HG03520 (cell line): ENCODE results near the gene ST8SIA5.
A peak's percentile ranks its signal among the peaks of the same experiment; 100 is the strongest.
"Not testable (repeated sequence)": the region's sequence is repeated elsewhere in the genome, so short reads cannot be mapped to it uniquely, and the experiment has no call there.

Experiments used
- ATAC-seq: cut with Tn5 transposase; IDR thresholded peaks from one replicate; pipeline ENCODE4 v1.9.1; 2021; ENCODE audit warnings: mild to moderate bottlenecking, moderate library complexity; ENCODE audit not compliant: unreplicated experiment

The ST8SIA5 gene, protein sequence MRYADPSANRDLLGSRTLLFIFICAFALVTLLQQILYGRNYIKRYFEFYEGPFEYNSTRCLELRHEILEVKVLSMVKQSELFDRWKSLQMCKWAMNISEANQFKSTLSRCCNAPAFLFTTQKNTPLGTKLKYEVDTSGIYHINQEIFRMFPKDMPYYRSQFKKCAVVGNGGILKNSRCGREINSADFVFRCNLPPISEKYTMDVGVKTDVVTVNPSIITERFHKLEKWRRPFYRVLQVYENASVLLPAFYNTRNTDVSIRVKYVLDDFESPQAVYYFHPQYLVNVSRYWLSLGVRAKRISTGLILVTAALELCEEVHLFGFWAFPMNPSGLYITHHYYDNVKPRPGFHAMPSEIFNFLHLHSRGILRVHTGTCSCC

DNA sequence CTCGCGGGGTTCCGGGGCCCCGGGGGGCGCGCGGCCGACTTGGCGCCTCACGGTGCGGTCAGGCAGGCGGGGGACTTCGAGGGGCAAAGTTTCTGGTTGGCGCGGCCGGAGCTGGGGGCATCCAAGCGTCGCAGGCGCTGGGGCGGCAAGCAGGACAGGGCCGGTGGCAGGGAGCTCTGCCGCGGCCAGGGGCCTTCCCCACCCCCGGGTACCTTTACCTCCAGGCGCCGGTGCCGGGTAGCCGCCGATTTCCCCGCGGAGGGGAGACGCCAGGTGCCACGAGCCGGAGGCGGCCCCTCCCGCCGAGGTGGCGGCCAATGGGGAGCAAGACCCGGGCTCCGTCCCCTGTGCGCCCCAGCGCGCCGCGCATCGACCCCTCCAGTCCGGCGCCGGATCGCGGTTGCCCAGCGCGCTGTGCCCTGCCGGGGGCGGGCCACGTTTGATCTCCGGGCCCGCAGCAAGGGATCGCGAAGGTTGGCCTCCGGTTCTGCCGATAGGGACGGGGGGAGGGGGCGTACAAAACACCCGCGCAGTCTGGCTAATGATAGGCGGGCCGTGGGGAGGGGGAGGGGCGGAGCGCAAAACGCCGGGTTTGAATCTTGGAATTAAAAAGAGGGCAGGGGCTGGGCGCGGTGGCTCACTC lies at the start of gene ST8SIA5:
ST8SIA5 (minus strand) TSS at position 495 of the 643 bp plus-strand sequence. CDS start 545 bp downstream, outside the sequence.
- no peak for ATAC-seq

DNA sequence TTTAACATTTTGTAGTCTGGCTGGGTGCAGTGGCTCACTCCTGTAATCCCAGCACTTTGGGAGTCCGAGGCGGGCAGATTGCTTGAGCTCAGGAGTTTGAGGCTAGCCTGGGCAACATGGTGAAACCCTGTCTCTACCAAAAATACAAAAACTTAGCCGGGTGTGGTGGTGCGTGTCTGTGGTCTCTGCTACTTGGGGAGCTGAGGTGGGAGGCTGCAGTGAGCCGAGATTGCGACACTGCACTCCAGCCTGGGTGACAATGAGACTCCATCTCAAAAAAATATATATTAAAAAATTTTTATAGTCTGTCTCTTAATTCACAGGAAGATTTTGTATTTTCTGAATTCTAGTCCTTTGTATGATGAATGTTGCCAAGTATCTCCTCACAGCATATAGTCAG lies 39.1 kb upstream of the ST8SIA5 start:
- not testable (repeated sequence) for ATAC-seq

DNA sequence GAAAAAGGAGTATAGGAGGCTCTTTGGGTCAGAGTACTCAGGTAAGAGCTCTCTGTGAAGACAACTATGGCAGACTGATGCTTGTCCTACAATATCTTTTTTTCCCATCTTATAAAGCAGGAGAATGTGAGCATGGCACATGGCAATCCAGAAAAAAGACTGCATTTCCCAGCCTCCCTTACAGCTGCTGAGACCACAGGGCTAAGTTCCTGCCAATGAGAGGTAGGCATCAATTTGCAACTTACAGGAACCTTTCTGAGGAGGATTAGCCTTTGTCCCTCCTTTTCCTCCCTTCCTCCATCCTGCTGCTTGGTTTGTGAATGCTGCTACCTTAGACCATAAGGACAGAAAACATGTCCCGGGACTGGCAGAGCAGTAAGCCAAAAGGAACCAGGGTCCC lies 37.8 kb upstream of the ST8SIA5 start:
- ATAC-seq, result no peak

DNA sequence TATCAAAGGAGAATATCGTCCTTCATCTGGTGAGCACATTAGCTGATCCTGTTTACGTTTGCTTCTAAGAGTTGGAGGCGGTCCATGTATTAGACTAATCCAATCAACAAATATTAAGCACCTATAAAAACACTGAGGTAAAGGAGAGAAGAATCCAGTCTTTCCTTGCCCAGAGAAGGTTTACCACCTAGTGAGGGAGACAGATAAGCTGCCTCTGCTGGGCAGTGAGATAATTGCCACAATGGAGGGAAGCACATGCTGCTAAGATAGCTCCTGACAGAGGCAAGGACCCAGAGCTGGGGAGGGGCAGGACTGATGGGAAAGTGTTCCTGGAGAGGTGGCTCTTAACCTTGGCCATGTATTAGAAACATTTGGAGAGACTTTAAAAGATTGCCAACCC lies 36.7 kb upstream of the ST8SIA5 start:
- no peak for ATAC-seq

DNA sequence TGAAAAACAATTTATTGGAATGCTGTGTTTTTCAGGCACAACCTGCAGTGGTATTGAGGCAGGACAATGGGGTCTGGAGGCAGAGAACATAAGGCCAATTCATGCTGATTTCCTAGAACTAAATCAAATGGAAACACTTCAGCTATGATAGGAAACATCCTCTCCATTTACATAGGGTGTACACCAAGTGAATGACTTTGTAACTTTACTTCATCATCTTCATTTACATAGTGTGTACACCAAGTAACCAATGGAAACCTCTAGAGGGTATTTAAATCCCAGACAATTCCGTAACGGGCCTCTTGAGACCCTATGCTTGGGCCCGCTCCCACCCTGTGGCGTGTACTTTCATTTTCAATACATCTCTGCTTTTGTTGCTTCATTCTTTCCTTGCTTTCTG lies 32.2 kb upstream of the ST8SIA5 start:
- ATAC-seq, result no peak

DNA sequence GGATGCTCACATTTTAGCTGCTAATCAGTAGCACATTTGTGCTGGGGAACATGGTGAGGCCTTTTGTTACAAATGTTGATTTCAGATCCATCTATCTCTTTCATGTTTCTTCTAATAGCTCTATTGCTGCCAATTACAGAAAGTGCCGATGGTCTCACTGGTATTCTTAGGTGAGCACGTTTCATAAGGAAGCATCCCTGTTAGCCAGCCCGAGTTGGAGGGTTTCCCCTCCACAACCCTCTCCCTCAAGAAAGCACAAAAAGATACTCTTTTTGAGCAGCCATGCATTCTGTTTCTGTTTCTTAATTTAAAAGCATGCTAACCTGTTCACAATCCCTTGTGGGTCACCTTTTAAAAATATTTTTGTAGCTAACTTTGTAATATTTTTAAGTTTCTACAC lies 30.8 kb upstream of the ST8SIA5 start:
- no peak for ATAC-seq

DNA sequence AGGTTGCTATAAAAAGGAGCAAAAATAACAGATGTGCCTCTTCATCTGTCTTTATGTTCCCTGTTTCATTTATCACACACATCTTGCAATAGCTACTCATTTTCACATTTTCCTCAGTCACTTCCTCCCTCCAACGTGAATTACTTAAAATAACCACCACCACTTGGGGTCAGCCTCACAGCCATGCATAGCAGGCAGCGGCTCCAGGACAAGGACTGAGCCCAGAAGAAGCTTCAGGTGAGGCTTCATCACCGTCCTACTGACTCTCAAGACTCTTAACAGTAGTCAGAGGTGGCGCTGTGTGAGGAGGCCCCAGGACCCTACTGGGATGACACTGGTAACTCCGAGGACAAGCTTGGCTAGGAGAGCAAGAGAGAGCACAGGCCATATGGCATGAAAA lies 15.5 kb upstream of the ST8SIA5 start:
- no peak for ATAC-seq

DNA sequence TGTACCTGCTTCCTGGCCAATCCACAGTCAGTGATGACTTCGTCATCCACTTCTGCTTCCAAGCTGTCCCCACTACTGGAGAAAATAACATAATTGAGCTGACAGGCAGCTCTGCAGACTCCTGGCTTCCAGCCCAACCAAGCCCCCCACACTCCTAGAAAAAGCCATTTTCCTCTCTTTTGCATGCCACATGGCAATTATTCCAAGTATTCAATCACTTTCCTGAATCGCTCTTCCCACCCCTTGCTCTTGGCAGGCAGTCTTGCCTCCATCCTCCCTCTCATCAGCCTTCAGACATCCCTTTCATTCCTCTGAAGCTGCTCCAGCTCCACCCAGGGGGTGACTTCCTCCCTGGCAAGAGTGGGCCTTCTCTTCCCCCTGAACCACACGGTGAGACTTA lies 14.3 kb upstream of the ST8SIA5 start:
- ATAC-seq, result no peak

DNA sequence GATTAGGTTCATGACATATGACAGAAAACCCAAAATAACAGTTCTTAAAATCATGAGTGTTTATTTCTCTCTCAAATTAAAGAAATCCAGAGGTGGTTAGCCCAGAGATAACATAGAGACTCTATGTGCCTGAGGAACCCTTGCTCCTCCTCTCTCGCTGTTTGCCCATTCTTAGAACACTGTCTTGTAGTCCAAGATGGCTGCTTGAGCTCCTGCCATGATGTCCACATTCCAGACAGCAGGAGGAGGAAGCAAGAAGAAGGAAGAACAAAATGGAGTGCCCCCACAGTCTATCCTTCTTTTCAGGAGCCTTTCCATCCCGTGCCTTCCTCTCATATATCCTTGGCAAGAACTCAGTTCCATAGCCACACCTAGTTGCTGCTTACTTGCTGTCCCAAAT lies 13.9 kb upstream of the ST8SIA5 start:
- ATAC-seq, result no peak

DNA sequence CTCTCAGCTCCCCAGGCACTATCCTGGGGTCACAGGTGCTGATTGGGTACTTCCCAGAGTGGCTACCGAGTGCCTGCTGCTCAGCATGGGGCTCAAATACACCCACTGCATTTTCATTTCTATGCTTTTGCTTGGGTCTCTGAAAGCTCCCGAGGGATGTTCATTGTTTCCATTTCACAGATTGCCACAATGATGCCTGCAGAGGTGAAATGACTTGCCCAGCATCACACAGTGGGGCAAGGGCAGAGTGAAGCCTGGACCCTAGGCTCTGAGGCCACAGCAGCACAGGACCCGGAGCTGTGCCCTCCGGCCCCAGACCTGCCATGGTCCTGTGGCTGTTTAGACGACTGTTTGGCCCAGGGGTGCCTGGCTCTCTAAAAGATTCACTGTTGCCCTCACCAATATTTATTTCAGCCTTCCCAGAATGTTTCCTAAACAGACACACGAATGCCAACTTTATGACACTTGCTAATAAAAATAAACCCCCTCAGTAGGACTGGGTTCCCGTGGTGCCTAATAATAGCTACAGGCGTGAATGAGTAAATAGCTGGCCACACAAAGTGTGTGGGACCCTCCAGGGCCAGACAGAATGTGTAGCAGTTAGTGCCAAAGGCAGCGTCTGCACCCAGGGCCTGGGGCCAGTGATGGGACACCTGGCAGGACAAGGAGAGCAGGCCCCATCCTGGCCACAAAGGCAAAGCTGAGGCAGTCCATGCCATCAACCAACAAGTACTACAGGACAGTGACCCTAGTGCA lies 11.5 kb upstream of the ST8SIA5 start:
- no peak for ATAC-seq

DNA sequence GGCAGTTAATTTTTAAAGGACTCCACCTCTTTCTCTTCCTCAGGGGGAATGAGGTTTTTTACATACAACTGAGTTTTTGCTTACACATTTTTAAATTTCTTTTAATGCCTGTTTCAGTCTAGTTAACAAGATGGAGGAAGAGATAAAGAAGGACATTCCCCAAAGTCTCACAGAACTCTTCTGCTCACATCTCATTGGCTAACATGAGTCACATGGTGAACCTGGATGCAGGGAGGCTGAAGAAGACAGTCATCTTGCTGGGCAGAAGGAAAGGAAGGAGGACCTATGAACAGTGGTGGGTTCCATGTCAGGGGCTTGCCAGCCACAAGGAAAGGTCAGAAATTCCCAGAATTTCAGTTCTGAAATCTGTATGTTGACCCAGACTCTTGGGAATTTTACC lies 10.4 kb upstream of the ST8SIA5 start:
- ATAC-seq, result no peak

DNA sequence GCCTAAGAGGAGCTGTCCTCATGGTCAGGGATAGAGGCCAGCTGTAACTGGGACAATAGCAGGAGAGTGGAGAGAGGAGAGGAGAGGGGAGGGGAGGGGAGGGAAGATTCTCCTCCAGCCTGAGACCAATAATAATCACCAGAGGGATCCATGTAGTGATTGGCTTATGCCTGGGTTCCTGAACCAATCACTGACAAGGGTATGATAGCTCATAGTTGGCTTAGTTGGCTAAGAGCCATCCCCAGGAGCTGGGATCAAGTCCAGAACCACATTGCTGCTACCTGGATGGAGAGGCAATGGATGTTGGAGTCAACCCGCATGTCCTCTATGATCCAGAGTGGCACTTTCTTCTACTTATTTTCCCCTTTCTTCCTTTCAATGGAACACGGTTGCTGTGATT lies 7.7 kb upstream of the ST8SIA5 start:
- no peak for ATAC-seq

DNA sequence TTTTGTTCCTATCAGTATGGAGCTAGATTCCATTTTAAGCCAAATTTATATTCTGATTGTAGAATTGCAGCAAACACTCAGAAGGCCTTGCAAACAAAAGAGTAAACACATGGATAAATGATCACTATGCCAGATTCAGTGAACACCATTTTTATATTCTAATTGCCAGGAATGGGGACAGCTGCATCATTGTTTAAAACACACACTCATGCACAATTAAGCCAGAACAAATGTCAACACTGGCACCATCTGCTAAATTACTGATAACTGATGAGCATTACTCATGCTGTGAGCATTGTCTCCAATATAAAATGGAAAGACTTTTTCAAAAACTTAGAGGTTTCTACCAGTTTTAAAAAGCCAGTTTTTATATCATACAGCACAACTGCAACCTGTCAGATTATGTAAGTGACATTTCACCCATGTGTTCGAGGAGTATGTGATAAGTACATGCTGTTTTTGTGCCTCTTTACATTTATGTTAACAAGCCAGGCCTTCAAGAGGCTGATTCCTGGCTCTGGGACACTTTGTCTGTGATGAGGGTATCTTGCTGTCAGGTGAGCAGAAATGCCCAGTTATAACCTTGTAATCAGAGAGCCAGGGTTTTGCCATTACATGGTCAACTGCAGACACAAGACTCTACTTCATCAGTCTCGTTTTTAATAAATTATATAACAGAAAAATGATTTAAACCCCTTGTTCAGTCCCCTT lies 4.4 kb upstream of the ST8SIA5 start:
- no peak for ATAC-seq

DNA sequence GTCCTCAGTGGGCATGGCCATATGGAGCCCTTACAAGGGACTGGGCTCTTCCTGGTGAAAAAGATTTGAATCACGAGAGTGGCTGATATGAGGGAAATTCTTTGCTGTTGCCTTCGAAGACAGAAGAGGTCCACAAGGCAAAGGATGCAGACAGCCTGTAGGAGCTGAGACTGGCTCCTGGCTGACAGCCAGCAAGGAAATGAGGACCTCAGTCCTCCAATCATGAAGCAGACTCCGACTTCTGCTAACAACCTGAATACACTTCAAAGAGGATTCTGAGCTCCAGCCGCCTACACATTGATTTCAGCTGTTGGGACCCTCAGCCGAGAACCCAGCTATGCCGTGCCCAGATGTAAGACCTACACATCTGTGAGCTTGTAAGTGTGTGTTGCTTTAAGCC lies 3.0 kb upstream of the ST8SIA5 start:
- no peak for ATAC-seq

DNA sequence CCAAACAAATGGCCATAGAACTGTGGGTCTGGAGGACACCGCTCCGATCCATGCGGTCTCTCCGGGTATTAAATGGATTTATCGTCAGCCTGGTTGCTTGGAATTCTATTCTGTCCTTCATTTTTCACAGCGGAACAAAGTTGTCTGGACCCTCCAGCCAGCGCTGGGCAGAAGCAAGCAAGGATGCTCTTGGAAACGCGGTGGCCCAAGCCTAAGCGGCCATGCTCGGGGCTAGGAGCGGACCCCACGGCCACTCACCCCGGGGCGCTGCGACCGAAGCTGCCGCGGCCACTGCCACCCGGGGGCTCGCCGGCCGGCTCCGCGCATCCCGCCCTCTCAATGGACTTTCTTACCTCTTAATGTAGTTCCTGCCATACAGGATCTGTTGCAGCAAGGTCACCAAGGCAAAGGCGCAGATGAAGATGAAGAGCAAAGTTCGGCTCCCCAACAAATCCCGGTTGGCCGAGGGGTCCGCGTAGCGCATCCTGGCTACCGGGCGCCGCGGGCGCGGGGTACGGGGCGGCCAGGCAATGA lies 761 bp downstream of the ST8SIA5 start:
- no peak for ATAC-seq

DNA sequence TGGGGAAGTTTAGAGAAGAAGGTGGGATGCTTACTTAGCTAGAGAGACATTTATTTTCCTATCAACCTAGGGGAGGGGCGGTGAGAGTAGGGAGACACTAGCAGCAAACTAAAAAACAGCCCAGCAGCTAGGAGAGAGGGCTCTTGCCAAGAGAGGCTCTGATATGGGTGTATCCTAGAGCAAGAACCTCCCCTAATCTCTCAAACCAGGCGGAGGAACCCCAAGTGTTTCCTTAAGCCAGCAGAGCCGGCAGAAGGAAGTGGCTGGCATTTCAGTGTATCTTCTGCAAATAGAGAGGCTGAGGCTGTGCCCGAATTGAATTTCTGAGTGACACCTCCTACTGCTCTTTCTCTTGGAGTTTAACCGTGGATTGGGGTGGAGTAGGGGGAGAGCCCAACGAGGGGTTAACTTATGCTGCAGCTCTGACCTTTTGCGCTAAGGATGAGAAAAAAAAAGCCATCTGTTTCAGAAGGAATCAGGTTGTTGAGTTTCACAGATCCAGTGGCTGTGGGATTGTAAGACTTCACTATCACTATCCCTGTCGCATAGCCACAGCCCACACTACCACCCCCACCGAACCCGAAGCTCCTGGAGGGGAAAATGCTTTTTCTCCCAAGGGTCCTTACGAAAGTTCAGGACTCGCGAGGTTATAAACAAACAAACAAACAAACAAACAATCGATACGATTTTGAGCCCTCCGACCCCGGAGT lies 1.4 kb downstream of the ST8SIA5 start:
- ATAC-seq, result no peak

DNA sequence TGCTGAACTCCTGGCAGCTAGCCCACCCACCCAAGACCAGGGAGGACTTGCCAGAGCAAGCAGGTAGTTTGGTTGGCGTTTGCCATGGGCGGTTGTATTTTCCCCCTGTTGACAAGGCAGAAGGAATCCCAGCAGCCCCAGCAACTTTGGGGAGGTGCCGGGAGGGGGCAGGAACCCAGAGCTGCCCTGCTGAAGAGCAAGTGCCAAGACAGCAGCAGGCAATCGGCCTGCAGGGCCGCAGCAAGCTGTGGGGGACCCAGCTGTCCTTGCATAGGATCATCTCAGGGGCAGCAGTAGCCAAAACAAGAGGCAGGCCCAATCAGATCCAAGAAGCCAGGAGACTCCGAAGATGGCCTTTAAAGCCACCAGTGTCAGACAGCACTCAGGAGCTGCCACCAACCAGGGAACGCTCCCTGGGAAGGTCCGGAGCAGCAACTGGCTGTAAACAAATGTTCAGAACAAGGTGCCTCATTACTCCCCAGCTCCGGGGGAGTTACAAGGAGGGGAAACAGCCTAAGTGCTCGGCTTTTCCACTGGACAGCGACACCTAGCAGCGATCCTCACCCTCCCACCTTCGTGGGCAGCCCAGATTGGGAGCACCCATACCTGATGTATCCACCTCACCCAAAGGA lies 2.1 kb downstream of the ST8SIA5 start:
- no peak for ATAC-seq

DNA sequence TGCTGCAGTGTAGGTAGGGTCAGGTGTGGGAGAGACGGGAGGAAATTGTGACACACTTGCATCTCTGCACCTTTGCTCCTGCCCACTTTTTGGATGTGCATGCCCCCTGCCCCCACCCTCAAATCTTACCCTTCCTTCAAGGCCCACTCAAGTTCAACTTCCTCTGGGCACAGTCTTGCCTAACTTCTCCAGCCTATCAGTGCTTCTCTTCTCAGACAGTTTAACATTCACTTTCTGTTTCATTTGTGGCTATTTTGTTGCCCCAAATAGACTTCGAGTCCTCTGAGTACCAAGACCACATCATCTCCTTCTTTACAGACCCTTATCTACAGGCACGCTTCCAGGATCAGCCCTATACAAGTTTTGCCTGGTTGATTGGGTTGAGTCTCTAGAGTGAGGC lies 2.7 kb downstream of the ST8SIA5 start:
- peak; percentile 61 for ATAC-seq

DNA sequence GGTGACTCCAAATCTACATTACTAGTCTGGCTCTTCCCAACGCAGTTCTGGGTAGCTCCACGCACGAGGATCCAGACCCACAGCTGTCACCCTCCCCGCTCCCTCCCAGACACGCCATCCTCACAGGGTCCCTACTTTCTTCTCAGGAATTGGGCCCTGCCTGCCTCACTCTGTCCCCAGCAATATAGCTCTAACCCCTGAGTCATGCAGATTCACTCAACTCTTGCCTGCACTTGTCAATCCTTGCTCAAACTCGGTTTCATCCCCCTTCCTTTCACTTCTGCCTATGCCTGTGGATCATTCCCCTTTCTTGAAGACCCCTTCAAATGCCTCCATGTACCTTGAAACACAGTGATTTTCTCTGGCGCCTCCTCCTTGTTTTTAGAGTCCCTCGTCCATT lies 5.0 kb downstream of the ST8SIA5 start:
- ATAC-seq, result no peak

DNA sequence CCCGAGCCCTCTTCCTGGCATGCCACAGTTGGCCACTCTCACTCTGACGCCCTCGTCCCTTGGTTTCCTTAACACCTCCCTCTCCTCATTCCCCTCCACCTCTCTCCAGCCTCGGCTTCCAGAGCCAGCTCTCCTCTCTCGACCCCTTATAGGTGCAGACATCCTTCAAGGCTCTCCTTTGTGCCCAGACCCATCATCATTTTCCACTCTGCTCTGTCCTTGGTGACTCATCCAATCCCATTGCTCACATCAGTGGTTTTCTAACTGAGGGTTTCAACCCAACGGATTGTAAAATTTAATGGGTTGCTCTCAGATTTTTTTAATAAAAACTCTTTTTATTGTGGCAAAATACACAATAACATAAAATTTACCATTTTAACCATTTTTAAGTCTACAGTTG lies 6.2 kb downstream of the ST8SIA5 start:
- ATAC-seq, result no peak
